ENCODE results near the gene PCK2.
A peak's percentile ranks its signal among the peaks of the same experiment; 100 is the strongest.
"Not testable (repeated sequence)": the region's sequence is repeated elsewhere in the genome, so short reads cannot be mapped to it uniquely, and the experiment has no call there.

Gene PCK2

DNA sequence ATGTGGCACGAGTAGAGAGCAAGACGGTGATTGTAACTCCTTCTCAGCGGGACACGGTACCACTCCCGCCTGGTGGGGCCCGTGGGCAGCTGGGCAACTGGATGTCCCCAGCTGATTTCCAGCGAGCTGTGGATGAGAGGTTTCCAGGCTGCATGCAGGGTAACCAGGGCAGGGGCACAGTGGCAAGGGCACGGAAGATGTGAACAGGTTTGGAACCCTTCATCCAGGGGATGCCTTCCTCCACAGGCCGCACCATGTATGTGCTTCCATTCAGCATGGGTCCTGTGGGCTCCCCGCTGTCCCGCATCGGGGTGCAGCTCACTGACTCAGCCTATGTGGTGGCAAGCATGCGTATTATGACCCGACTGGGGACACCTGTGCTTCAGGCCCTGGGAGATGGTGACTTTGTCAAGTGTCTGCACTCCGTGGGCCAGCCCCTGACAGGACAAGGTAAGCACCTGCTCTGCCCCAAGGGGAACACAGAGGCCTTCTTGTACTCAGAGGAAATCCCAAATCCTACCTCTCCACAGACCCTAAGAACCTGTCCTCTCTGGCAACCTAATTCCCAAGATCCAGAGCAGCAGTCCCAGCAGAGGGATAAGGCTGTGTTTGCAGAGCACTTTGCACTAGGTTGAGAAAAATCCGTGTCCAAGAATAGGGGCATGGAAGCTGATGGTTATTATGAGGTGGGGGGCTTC lies 4.3 kb downstream of the PCK2 start:
- no peak for DNase-seq

DNA sequence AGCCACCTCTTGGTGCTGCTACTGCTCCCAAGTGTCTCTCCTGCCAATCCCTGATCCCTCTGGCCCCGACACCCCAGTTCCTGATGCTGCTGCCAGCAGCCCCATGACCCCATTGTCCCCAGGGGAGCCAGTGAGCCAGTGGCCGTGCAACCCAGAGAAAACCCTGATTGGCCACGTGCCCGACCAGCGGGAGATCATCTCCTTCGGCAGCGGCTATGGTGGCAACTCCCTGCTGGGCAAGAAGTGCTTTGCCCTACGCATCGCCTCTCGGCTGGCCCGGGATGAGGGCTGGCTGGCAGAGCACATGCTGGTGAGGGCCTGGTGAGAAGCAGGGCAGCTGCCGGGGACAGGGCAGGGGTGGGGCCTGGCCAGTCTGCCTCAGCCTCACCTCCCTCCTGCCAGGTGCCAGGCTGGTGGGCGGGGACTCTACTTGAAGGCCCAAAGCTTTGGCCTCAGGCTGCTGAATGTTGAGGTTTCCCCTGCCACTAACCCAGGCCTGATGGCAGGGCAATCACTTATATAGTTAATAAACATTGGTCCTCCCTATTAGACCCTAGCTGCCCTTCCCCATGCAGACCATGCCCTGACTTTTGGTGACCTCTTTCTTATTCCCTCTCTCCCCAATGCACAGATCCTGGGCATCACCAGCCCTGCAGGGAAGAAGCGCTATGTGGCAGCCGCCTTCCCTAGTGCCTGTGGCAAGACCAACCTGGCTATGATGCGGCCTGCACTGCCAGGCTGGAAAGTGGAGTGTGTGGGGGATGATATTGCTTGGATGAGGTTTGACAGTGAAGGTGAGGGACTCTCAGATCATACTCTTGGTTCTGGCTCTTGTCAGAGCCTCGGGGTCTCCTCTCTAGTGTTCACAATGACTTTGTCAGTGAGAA lies 5.1 kb downstream of the PCK2 start:
- no peak for DNase-seq

DNA sequence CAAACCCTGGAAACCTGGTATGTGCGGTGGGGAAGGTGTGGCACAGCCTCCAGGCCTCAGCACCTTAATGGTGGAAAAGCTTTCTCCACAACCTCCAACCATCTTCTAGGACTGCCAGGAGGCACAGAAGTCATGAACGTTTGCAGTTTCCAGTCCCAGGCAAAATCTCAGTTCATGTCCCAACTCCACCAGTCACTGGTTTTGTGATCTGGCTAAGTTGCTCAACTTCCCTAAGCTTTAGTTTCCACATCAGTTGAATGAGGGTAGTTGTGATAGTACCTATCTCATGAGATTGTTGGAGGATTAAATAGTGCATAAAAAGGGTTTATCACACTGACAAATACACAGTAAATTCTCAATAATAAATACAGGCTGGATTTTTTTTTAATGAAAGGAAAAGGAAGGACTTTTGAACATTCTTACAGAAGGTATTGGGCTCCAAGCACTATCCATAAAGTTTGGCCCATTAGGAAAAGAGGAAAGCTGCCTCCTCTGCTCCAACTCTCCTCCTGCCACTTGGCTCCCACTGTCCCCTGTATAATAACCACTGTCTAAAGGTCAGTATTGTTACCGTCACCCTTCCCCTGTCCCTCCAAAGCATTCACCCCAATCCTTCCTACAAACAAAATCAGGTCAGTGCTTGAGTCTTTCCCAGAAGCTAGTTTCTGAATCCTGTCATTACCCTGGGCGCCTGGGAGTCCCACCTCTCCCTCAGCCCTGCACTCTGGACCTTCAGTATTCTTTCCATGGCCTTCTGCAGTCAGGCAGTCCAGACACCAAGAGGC lies 6.3 kb downstream of the PCK2 start:
- DNase-seq = no peak

DNA sequence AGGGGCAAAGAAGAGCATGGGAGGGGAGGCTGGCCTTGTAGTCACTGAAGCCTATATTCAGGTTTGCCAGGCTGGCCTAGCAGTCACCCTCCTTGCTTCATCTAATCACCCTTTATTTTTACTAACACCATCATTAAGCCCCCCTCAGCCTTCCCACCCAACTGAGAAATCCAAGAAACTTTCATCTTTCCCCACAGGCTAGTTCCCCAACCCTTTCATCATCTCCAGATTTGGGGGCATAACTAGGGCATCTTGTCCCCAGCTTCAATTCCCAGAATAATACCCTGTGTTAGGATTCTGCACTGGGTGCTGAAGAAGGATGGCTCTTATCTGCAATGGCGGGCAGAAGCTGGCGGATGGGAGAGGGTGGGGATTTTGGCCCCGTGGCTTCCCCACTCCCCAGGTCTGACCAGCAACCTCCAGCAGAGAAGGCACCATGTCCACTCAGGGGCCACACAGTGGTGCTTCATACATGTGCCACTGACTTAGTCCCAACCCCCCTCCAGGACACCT lies 6.9 kb downstream of the PCK2 start:
- no peak for DNase-seq

DNA sequence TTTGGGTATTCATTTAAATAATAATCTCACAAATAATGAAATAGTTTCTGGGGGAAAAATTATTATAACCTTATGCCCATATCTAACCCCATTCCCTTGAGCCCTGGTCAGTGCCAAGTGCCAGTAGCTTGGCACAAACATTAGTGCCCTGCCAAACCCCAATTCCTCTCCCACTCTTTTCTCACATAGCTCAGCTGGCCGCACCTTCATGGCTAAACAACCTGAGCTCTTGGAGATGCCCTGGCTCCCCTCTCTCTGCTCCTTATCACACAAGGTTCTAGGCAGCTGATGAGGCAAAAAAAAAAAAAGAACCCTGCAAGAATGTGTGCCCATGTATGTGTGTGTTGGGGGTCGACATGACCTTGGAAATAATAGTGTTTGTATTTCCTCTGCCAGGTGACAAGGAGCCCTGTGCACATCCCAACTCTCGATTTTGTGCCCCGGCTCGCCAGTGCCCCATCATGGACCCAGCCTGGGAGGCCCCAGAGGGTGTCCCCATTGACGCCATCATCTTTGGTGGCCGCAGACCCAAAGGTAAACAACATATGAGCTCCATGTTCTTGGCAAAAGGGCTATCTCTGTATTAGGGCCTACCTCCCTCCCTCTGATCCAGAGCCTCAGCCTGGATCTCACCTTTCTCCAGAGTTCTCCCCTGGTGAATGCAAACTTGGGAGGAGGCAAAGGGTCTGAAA lies 8.4 kb downstream of the PCK2 start:
- DNase-seq = no peak

DNA sequence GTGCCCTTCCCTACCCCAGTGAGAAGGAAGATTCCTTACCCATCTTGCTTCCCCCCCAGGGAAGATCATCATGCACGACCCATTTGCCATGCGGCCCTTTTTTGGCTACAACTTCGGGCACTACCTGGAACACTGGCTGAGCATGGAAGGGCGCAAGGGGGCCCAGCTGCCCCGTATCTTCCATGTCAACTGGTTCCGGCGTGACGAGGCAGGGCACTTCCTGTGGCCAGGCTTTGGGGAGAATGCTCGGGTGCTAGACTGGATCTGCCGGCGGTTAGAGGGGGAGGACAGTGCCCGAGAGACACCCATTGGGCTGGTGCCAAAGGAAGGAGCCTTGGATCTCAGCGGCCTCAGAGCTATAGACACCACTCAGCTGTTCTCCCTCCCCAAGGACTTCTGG lies 9.3 kb downstream of the PCK2 start:
- DNase-seq = no peak

DNA sequence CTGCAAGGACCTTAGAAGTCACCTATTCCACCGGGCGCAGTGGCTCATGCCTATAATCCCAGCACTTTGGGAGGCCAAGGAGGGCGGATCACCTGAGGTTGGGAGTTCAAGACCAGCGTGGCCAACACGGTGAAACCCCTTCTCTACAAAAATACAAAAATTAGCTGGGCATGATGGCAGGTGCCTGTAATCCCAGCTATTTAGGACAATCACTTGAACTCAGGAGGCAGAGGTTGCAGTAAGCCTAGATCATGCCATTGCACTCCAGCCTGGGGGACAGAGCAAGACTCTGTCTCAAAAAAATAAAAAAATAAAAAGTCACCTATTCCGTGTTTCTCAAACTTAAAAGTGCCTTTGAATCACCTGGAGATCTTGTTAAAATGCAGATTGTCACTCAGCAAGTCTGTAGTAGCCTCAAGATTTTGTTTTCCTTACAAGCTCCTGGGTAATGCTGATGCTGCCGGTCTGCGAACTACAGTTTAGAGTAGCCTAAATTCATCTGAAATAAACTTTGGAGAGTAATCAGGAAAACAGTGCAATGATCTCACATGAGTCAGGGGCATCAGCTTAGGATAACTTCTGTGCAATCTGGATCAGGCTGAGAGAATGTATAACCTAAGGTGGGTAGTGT lies 11.6 kb downstream of the PCK2 start:
- not testable (repeated sequence) for DNase-seq

DNA sequence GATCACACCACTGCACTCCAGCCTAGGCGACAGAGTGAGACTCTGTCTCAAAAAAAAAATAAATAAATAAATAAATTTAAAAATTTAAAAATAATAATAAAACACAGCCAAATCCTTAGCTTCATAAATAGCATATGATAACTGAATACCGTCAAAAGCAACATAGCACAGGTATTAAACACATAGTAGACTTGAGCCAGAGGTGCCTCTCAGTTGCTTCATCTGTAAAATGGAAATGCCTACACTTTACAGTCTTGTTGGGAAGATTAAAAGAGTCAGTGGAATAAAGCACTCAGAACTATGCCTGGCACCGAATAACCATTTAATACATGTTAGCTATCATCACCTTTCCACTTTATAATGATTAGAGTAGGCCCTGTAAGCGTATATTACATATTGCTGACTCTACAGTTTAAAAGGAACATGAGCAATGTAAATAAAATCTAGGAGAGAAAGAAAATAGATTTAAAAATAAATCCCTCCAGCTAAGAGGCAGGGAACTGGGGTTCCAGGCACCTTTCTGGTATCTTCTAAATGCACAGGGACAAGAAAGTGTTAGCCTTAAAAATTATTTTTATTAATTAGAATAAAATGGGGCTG lies 12.7 kb downstream of the PCK2 start:
- DNase-seq = no peak

DNA sequence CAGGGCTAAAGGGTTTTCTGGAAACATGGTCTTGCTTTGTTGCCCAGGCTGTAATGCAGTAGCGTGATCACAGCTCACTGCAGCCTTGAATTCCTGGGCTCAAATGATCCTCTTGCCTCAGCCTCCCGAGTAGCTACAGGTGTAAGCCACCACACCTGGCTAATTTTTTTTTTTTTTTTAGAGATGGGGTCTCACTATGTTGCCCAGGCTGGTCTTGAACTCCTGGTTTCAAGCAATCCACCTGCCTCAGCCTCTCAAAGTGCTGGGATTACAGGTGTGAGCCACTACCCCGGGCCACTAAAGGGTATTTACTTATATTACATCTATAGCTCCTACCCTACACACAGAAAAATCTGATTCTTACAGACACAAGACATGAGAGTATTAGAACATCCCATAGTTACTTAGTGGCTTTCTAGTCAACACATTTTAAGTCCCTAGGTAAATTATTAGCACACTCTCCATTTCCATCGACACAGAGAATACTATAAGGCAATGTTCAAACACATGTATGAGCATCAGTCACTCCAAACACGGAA lies 14.3 kb downstream of the PCK2 start:
- DNase-seq = no peak

DNA sequence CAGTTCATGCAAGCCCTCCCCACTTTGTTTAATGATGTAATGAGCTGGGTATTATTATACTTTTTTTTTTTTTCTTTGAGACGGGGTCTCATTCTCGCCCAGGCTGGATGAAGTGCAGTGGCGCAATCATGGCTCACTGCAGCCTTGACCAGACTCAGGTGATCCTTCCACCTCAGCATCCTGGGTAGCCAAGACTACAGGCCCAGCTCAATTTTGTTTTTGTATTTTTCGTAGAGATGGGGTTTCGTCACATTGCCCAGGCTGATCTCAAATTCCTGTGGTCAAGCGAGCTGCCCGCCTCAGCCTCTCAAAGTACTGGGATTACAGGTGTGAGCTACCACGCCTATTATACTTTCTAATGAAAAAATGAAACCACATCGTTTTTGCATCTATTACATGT lies 15.9 kb downstream of the PCK2 start:
- no peak for DNase-seq

DNA sequence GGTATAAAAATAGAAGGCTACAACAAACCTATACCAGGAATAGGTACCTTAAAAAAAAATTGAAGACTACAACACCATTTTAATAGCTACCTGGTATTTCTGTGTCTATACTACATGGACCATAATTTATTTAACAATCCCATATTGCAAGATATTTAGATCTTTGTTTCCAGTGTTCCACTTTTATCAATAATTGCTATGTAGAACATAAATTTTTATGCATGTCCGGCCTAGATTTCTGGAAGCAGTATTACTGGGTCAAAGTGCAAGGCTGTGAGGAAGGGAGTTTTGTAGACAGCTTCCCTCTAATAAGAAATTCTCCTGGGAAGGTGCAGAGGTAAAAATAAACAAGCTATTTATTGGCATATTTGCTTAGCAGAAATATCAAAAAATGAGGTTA lies 16.4 kb downstream of the PCK2 start:
- no peak for DNase-seq

DNA sequence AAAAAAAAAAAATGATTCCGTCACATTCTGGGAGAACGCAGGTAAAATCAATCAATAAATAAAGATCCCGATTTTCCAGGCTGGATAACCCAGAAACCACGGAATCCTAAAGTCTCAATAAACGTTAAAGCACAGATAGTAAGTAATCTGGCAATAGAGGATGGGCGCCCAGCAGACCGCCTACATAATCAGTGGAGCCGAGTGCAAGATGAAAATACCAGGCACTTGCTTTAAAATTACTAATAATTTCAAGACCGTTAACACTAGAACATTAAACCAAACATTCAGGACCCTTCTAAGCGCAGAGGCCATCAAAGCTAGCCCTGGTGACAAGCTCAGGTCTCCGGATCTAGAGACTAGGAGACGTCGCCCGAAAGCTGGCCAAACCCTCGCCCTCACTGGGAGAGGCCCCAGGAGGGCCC lies 19.3 kb downstream of the PCK2 start:
- no peak for DNase-seq

DNA sequence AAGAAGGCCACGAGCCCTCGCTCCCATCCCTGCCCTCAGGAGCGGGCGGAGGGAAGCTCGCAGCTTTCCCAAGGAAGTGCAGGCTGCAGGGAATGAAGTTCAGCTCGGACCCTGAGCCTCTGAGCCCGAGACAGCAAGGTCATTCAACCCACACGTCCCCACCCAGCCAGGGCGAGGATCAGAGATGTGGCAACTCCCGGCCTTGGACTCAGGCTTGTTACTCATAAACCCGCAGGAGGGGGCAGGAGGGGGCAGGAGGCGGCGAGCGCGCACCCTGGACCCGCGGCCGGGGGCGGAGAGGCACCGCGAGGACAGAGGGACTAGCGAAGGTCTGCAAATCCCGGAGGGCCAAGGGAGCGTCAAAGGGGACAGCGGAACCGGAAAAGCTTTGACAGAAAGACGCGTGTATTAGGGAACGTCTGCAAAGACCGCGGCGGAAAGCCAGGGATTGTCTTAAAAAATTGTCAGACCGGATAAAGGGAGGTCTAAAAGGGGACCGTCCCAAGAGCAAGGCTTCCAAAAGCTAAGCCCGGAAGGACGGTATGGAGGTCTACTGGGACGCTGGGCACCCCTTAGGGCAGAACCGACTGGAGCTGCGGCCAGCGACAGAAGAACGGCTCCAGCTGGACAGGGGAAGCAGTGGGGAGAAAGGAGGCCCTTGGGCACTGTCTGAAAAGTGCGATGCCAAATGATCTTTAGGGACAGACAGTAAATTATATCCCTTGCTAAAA lies 19.9 kb downstream of the PCK2 start:
- DNase-seq = peak; percentile 87

DNA sequence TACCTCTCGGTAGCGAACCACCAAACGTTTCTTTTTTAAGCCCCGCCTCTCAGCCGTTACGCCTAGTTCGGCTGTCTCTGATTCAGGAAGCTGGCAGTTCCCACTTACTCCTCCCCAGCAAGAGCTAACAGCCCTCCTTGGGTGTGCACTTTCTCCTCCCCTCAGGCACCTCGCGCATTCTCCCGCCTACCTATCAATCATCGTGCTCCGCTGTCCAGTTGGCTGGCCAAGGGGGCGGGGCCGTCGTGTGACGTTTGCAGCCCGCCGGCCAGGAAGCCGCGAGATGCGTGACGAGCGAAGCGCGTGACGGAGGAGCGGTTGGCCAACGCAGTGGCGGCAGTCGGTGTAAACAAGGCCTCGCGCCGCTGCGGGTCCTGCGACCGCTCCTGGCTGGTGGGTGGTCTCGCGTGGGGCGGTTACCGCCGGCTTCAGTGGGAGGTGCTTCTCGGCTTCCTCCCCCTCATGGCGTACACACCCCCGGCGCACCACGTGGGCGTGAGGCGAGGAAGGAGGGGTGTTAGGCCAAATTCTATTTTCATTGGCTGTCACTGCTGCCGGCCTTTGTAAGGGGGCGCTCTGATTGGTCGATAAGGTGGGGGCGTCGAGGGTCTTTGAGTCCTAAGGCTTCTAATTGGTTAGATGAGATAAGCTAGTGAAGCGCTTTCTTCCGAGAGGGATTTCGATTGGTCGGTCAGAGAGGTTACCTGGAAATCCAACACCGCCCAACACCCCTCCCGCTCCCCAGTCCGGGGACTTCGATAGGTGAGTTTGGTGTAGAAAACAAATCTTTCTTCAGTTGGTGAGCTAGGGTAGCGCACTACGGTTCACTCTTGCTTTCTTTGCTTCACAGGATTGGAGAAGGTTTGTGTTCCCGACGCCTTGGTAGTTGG lies 20.7 kb downstream of the PCK2 start, which contains the start of the genes DCAF11 and NRL:
TSS of gene DCAF11 (plus strand) at position 246 of the 890 bp plus-strand sequence. CDS start 818 bp downstream, outside the sequence.
TSS of gene NRL (minus strand) at position 418 of the 890 bp plus-strand sequence. CDS start 32,101 bp downstream, outside the sequence.
- DNase-seq = peak; percentile 98

DNA sequence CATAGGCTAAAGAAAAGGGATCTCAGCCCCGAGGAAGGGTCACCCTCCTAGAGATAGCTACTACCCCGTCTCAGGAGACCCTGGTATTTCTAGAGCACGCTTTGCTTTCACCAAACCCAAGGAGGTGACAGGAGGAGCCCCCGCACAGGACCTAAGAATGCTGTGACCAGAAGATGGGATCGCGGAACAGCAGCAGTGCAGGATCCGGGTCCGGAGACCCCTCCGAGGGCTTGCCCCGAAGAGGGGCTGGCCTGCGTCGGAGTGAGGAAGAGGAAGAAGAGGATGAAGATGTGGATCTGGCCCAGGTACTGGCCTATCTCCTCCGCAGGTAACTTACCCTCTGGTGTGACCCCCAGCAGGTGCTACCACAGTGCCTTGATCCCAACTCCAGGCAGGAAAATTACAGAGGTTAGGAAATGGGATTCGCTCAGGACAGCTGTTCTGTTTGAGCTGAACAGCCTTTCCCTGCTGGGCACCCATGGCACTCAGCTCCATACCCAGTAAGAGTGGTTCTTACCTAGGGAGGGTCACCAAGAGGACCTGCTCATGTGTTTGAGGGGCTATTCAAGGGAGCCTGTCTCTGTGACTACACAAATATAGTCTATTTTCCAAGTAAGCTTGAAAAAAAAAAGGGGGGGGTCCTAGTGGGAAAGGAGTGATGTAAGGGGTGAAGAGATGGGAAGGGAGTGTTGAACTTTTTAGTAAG lies 21.5 kb downstream of the PCK2 start:
- DNase-seq = no peak

DNA sequence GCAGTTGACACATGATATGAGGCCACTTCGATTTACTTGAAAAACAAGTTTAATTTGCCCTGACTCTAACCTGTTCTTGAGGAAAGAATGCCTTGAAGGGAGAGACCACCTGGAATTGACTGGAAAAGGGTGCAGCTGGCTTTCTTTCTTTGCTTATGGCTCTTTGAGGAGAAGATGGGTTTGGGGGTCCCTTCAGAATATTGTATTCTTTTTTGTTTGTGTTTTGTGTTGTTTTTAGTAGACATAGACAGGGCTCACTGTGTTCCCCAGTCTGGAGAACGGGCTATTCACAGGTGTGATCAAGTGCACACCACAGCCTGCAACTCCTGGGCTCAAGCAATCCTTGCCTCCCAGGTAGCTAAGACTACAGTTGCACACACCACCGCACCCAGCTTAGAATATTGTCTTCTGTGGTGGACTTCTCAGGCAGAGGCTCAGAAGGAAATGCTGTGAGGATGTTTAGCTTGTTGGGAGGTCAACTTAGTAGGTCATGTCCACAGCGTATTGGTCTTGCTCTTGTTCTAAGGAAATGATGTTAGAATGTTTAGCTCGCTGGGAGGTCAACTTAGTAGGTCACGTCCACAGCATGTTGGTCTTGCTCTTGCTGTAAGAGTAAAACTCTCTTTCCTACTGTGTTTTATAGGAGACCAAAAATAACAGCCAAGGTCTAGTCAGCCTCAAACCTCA lies 22.2 kb downstream of the PCK2 start:
- DNase-seq = no peak

DNA sequence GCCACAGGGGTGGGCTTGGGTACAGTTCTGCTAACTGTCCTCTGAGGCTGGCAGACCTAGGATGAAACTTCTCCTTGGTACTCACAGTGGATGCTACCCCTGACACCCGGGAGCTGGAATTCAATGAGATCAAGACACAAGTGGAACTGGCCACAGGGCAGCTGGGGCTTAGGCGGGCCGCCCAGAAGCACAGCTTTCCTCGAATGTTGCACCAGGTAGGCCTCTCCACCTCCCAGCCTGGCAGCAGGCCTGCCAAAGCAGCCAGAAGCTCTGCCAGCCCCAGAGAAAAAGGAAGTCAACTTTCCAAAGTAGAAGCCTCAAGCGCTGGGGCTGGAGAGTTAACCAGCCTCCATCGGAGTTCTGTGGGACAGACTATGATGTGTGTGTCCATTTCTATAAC lies 23.1 kb downstream of the PCK2 start:
- DNase-seq = no peak

DNA sequence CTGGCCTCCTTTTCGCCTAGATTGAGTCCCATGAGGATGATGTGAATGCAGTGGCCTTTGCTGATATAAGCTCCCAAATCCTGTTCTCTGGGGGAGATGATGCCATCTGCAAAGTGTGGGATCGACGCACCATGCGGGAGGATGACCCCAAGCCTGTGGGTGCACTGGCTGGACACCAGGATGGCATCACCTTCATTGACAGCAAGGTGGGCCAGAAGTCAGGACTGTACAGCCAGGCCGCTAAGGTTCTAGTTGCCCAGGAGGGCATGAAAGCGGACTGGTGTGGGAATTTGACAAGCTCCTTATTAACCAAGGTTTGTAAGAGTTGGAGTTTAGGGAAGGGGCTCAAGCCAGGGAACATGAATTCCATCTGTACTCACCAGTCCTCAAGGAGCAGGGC lies 25.6 kb downstream of the PCK2 start:
- DNase-seq = no peak
